HG03354 (cell line): ENCODE results near the gene MGME1.
"Not testable (repeated sequence)": the region's sequence is repeated elsewhere in the genome, so short reads cannot be mapped to it uniquely, and the experiment has no call there.

Experiments used
- ATAC-seq: cut with Tn5 transposase; IDR thresholded peaks from one replicate; pipeline ENCODE4 v1.9.1; 2021; ENCODE audit warnings: mild to moderate bottlenecking; ENCODE audit not compliant: unreplicated experiment, poor library complexity, severe bottlenecking

Gene MGME1

GRCh38 chr20:18011482-18011881, 42.7 kb downstream of the MGME1 start:
- ATAC-seq: no peak

- ATAC-seq: no peak
These were observed 43.3 kb downstream of the MGME1 start for GRCh38 chr20:18011951-18012645.

GRCh38 chr20:18012901-18013300, 44.1 kb downstream of the MGME1 start:
- no peak for ATAC-seq

- no peak for ATAC-seq
These were observed 45.6 kb downstream of the MGME1 start for GRCh38 chr20:18014411-18014810.

- ATAC-seq: no peak
These were observed 48.0 kb downstream of the MGME1 start for GRCh38 chr20:18016772-18017171.

GRCh38 chr20:18018100-18018499, 49.3 kb downstream of the MGME1 start:
- ATAC-seq: no peak

- ATAC-seq: peak; percentile 72
These were observed 50.2 kb downstream of the MGME1 start for GRCh38 chr20:18019068-18019467.

DNA sequence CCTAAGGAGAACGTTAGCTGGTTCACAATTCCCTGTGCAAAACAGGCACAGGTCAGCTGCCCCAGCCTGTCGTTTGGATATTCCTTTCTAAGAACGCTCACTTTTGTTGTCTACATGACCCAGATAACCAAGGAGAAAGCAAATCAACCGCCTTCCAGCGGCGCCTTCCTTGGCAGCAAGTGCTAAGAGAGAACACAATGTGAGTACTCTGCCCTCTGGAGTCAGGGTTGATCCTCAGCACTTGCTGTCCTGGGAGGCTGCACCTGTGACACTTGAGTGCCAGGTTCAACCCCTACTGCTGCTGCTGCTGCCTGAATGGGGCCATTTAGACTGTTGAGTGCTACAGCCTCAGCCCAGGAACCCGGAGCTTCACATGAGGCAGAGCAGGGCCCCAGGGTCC, 52.1 kb downstream of the MGME1 start:
- no peak for ATAC-seq

DNA sequence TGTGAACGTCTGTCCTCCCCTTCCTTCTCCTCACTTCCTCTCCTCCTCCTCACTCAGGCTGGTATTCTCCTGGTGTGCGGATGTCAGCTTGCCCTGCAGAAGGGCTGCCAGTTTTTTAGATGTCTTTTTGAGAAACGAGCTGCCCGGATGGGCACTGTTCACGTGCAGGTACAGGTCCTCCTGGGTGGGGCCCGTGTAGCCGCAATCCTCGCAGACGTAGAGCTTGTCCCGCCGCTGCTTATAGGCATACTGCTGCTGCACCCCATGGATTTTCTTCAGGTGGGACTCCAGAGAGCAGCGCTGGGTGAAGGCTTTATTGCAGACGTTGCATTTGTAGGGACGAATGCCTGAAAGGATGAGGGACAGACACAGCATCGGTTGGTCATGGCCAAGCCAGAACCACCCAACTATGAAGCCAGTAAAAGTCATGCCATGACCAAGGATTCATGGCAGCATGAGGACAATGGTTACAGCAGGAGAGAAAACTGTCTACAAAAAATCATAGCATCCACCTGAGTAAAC, 55.8 kb downstream of the MGME1 start:
- ATAC-seq: no peak

DNA sequence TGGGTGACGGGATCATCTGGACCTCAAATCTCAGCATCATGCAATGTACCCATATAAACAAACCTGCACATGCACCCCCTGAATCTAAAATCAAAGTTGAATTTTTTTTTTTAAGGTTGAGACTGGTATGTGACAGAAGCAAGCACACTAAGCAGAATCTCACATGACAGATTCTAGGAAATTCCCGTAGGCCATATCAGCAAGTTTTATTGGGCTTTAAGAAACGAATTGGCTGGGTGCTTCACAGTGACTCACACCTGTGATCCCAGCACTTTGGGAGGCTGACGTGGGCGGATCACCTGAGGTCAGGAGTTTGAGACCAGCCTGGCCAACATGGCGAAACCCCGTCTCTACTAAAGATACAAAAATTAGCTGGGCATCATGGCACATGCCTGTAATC, 58.2 kb downstream of the MGME1 start:
- ATAC-seq: not testable (repeated sequence)

DNA sequence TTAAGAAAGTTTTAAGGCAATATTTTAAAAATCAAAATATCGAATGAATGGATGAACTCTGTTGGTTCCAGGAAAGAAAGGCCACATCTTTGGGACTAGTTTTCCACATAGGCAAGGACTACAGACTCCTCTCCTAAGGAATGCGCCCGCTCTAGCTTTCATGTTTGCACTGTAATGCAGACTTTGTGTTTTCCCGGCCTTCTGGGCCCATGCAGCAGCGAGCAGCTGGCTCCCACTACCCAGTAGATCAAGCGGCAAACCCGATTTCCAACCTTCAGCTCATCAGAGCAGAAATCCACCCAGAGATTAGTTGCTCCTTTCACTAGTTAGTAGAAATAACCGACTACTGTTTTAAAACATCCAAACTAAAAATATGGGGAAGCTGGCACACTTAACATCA, 61.2 kb downstream of the MGME1 start:
- ATAC-seq: no peak

- ATAC-seq: no peak
These were observed 62.2 kb downstream of the MGME1 start for GRCh38 chr20:18031050-18031449.

DNA sequence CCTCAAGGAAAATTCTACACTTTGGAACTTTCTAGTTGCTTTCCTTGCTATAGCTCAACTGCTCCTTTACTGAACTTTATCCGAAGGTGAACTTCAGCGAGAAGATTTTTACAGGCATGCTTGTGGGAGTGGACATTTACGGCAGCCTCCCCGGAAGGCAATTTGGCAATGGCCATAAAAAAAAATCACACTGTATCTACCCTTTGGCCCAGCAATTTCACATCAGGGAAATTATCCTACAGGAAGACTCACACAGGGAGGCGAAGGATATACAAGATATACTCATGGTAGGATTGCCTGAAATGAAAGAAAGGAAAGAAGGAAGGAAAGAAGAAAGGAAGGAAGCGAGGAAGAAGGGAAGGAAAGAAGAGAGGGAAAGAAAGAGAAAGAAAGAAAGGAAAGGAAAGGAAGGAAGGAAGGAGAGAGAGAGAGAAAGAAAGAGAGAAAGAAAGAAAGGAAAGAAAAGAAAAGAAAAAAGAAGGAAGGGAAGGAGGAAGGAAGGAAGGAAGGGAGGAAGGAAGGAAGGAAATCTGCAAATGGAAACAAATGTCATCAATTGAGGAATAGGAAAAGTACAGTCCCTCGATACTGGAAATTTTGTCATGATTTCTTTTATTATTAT, 63.2 kb downstream of the MGME1 start:
- no peak for ATAC-seq

GRCh38 chr20:18032977-18033892, 64.4 kb downstream of the MGME1 start:
- ATAC-seq: no peak

DNA sequence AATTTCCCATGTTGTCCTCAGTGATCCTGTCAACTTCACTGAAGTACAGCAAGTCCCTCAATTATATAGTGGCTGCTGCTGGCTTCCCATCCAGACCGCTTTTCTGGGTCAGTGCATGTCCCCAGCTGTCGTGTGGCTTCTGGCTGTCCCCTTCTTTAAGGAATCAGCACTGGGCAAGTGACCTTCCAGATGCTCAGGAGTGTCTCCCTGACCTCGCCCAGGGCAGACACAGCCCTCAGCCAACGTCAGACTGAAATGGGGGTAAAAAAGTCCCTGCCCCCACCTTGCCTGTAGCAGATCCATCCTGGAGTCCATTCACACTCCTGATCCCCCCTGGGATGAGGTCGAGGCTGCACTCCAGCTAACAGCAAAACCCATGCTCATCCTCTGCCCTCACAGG, 65.2 kb downstream of the MGME1 start:
- ATAC-seq: no peak

DNA sequence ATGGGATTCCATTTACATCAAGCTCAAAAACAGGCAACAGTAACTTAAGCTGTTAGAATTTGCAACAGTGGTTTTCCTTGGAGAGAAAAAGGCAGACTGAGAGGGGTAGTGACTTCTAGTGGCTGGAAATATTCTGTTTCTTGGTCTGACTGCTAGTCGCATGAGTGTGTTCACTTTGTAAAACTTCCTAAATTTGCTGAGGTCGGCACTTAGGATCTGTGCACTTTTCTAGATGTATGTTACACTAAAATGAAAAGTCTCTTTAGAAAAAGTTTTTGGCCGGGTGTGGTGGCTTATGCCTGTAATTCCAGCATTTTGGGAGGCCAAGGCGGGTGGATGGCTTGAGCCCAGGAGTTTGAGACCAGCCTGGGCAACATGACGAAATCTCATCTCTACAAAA, 70.2 kb downstream of the MGME1 start:
- ATAC-seq: no peak
